Mononuclear cell (primary cell): ENCODE measurements around the gene FAM110D. TPM values are rescaled to one million over a fixed set of nuclear protein-coding genes. Genes with fewer than 3 reads are reported as not detected.

Experiments used
- H3K27me3 ChIP-seq: 2 replicates; pipeline ENCODE4 v1.6.0; 2011; ENCODE audit warnings: low read length, control low read depth; ENCODE audit not compliant: insufficient read depth
- H3K4me1 ChIP-seq: 2 replicates; pipeline ENCODE4 v1.5.1; 2011; ENCODE audit warnings: mild to moderate bottlenecking, low read length, control low read depth; ENCODE audit not compliant: insufficient read depth
- H3K4me3 ChIP-seq: 2 replicates; pipeline ENCODE4 v1.5.1; 2011; ENCODE audit warnings: mild to moderate bottlenecking, low read length, moderate library complexity
- H3K9me3 ChIP-seq: 2 replicates; pipeline ENCODE4 v1.5.1; 2011; ENCODE audit warnings: low read depth, mild to moderate bottlenecking, control low read depth, low read length
- total RNA-seq: library from RNA; depleted of rRNA; stranded (reverse); fragments of >200 nt; gene quantifications from one replicate; pipeline ENCODE4 v1.2.3, GENCODE V29; 2012

Gene FAM110D
- total RNA-seq, 1 donor, result not detected

DNA sequence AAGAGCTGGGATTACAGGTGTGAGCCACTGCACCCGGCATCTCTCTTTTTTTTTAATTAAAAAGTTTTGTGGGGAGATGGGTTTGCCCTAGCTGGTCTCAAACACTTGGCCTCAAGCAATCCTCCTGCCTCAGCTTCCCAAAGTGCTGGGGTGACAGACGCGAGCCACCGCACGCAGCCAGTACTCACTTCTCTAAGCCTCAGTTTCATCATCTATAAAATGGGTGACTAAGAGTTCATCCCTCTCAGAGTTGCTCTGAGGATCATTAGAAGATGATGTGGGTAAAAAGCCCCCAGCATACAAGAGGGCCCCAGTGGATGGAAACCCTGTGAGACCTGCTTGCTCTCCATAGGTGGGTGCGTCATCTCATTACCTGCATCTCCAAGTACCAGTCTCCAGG is 29.0 kb downstream of the FAM110D start:
- Histone ChIP-seq H3K4me1 (no peaks in the 10 kb centered on the region), H3K9me3 (no peaks in the 10 kb centered on the region), H3K4me3 (no peak overlapping the region), H3K27me3 (no peaks in the 10 kb centered on the region)

DNA sequence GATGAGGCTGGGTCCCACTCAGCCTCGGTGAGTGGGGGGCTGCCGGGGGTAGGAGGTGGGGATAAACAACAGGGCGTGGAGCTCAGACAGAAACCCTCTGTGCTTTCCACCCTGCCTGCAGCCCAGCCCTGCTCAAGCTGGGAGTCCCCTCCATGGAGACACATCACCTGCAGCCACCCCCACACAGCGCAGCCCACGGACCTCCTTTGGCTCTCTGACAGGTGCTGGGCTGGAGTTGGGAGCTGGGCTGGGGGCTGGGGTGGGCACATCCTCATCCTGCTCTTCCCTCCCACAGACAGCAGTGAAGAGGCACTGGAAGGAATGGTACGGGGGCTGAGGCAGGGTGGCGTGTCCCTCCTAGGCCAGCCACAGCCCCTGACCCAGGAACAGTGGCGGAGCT is 29.6 kb downstream of the FAM110D start:
- no peaks in the 10 kb centered on the region for H3K27me3 ChIP-seq
- no peaks in the 10 kb centered on the region for H3K9me3 ChIP-seq
- no peak overlapping the region for H3K4me3 ChIP-seq
- no peaks in the 10 kb centered on the region for H3K4me1 ChIP-seq

DNA sequence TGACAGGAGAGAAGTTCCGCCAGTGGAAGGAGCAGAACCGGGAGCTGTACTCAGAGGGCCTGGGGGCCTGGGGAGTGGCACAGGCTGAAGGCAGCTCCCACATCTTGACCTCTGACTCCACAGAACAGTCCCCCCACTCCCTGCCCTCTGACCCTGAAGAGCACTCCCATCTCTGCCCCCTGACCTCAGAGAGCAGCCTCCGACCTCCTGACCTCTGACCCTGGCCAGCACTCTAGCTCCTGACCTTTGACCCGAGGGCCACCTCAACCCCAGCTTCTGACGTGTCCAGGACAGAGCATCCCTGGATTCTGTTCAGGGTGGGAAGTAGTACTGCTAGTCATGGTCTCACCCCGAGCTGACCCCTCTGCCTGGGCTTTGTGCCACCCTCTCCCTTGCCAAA is 30.5 kb downstream of the FAM110D start:
- no peaks in the 10 kb centered on the region for H3K4me1 ChIP-seq
- no peaks in the 10 kb centered on the region for H3K27me3 ChIP-seq
- H3K9me3 ChIP-seq, result no peaks in the 10 kb centered on the region
- H3K4me3 ChIP-seq, result no peak overlapping the region

DNA sequence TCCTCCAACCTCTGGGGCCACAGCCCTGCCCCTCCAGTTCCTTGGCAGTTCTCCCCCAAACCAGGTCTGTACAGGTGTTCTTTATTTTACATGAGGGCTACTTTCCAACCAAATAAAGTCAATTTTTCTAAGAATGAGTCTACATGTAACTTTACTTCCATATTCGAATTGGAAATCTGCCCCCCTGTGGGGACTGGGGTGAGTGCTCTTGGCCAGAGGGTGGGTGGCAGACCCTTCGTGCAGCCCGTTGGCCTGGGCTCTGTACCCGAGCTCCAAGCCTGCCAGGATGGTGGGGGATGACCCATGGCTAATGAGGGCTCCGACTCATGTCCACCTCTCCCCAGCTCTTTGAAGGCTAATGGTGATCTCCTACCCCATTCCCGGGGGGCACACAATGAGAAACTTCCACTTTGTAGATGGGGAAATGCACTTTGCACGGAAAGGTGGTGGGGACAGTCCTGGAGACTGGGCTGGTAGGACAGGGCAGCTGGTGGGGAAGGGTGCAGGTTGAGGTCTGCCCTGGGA is 30.9 kb downstream of the FAM110D start:
- no peaks in the 10 kb centered on the region for H3K4me1 ChIP-seq
- no peak overlapping the region for H3K4me3 ChIP-seq
- H3K27me3 ChIP-seq, result no peaks in the 10 kb centered on the region
- no peaks in the 10 kb centered on the region for H3K9me3 ChIP-seq

DNA sequence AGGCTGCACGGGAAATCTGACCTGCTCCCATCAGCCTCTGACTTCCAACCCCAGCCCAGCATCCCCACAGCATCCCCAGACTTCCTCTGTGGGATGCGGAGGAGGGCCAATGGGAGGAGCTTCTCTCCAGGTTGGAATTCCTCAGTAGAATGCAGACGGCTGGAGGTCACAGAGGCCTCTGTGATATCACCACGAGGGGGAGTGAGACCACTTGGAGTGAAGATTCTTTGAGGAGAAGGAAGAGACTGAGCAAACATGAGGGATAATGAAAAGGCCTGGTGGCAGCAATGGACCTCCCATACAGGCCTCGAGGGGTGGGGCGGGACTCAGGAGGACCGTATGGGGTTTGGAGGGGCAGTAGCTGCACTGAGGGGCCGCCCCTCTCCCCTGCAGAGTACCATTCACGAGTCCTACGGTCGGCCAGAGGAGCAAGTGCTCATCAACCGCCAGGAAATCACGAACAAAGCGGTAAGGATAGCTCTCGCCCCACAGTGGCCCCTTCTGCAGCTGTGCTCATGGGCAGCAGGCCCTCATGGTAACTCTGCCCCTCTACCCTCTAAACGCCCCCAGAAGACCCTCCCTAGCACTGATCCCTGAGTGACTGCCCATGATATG is 31.6 kb downstream of the FAM110D start, which contains the start of gene CATSPER4:
Gene CATSPER4 (plus strand): TSS at position 230 of the 615 bp plus-strand sequence. CDS start 26 bp downstream, at position 256.
- no peaks in the 10 kb centered on the region for H3K4me1 ChIP-seq
- H3K4me3 ChIP-seq, result no peak within 1 kb of the TSS
- H3K9me3 ChIP-seq, result no peaks in the 10 kb centered on the region
- H3K27me3 ChIP-seq, result no peaks in the 10 kb centered on the region

DNA sequence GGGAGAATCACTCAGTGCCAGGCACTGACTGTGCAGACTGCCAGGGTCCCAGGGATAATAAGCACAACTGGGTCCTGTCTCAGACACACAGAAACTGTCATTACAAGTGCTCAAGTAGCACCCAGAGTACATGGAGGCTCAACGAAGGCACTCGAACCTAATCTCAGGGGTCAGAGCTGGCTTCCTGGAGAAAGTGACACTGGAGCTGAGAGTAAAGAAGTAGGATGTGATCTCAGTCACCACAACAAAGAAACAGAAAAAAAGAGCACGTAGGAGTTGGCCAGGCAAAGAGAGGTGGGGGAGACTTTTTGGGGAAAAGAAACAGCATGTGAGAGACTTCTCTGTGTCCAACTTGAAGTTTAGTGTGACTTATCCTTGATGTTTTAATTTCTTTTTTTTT is 32.9 kb downstream of the FAM110D start:
- H3K27me3 ChIP-seq, result no peaks in the 10 kb centered on the region
- H3K9me3 ChIP-seq, result no peaks in the 10 kb centered on the region
- no peak overlapping the region for H3K4me3 ChIP-seq
- H3K4me1 ChIP-seq, result no peaks in the 10 kb centered on the region

DNA sequence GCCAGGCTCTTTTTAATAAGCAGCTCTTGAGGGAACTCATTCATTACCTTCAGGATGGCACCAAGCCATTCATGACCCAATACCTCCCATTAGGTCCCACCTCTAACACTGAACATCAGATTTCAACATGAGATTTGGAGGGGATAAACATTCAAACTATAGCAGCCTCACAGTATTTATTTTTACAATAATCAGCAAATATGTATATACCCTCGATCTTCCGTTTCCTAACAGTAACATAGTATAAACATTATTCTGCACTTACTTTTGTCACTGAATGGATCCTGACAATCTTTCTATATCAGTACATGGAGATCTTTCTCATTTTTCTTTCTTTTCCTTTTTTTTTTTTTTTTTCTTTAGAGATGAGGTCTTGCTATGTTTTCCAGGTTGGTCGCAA is 36.9 kb downstream of the FAM110D start:
- H3K4me1 ChIP-seq, result no peaks in the 10 kb centered on the region
- H3K9me3 ChIP-seq, result no peaks in the 10 kb centered on the region
- no peak overlapping the region for H3K4me3 ChIP-seq
- H3K27me3 ChIP-seq, result no peaks in the 10 kb centered on the region

DNA sequence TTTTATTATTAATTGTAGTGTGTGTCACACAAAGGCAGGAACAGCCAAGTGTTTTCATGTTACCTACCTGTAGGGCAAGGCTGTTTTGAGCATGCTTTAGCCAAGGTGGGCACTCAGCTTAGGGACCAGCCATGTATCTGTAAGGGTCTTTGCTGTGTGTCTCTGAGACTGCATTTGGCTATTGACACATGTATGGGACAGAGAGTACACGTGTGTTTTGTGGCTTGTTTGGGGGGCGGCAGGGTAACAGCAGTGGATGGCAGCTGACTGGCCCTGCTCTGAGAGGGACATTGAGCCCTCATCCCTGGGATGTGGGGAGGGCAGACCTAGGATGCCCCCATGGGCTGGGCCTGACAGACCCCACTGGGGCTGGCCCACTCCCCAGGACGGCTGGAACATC is 38.4 kb downstream of the FAM110D start:
- Histone ChIP-seq H3K4me3 (no peak overlapping the region), H3K4me1 (peaks cover 7% of the 10 kb centered on the region), H3K9me3 (no peaks in the 10 kb centered on the region), H3K27me3 (no peaks in the 10 kb centered on the region)

DNA sequence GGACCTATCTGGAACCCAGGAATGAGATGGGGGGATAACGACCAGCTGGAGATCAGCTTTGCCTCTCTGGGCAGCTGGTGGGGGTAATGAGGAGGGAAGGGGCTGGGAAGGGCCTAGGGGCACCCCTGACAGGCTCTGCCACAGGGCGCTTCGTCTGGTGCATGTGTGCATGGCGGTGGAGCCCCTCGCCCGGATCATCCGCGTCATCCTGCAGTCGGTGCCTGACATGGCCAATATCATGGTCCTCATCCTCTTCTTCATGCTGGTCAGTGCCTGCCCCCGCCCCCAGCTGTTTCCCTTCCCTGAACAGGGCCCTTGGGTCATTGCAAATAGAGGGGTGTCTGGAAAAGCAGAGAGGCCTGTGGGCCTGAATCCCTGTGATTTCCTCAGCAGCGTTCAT is 38.9 kb downstream of the FAM110D start:
- H3K27me3 ChIP-seq, result no peaks in the 10 kb centered on the region

DNA sequence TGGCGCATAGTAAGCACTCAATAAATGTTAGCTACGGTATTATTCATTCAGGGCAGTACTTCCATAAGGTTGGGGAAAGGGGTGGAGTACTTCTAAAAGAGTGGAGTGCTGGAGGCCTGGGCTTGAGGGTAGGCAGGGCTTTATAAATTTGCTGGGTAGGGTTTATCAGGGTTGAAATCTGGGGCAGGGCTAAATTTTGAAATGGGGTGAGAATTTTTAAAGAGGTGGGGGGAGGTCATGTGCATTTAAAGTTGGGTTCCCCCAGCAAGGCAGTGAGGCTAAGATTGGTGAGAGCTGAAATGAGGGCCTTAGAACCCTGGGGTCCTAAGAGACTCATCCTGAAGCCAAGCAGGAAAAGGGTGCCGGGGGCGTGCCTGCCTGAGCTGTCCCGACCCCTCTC is 41.5 kb downstream of the FAM110D start:
- no peaks in the 10 kb centered on the region for H3K27me3 ChIP-seq
- no peak overlapping the region for H3K4me3 ChIP-seq
- peaks cover 12% of the 10 kb centered on the region for H3K4me1 ChIP-seq
- no peaks in the 10 kb centered on the region for H3K9me3 ChIP-seq

More for the DNA sequence above, 38.9 kb downstream of the FAM110D start:
- H3K4me3 ChIP-seq, result no peak overlapping the region
- H3K9me3 ChIP-seq, result no peaks in the 10 kb centered on the region
- H3K4me1 ChIP-seq, result peaks cover 12% of the 10 kb centered on the region

DNA sequence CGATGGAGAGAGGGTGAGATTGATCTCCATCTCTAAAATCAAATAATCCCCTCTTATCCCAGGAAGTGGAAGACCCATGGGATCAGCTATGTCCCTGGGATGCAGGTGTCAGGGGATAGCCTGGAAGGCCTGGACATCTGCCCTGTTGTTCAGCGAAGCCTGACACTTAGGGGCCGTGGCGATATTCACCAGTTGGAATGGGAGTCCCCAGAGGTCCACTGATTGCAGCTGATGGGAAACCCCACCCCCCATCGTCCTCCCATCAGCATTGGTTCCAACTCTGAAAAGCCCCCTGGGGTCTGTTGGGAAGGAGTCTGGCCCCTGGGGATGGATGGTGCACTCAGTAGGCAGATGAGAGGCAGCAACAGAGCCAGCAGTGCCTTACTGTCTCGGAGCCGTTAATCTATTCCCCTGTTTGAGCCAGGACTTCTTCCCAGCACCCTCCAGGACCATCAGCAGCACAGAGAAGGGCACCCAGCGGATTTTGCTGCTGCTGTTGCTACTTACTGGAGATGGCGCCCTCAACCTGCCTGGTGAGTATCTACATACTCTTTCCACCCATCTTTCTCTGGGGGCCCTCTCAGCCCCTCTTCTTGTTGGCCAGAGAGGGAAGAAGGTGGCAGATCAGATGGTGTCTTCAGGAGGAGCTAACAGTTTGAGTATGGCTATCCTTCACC is 44.9 kb downstream of the FAM110D start:
- H3K4me1 ChIP-seq, result peaks cover 12% of the 10 kb centered on the region
- no peaks in the 10 kb centered on the region for H3K9me3 ChIP-seq
- no peaks in the 10 kb centered on the region for H3K27me3 ChIP-seq
- H3K4me3 ChIP-seq, result no peak overlapping the region

DNA sequence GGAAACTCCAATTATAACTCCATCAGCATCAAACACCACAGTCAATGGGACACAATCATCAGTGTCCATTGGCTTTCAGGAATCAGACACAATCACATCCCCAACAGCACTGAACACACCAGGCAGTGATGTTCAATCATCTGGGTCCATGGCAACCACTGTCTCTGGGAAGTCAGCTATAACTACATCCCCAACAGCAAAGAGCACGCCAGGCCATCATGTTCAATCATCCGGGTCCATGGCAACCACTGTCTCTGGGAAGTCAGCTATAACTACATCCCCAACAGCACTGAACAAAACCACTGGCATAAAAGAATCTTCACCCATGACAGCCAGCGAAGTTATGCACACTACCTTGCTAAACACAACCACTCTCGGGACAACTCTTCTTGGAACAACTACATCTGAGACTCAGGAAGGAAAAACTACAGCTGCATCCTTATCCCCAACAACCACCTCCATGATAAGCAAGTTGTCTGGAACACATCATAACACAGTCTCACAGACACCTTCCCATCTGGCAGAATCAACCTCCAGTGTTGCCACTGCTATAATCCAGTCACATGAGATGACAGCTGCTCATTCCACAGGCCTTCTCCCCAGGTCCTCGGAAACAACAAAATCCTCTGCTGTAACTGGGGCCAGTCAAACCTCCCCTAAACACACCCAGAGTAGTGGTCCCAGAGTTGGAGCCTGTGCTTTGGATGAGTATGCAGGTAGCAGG is 51.4 kb downstream of the FAM110D start:
- Histone ChIP-seq H3K27me3 (no peaks in the 10 kb centered on the region), H3K9me3 (no peaks in the 10 kb centered on the region), H3K4me1 (no peaks in the 10 kb centered on the region)

DNA sequence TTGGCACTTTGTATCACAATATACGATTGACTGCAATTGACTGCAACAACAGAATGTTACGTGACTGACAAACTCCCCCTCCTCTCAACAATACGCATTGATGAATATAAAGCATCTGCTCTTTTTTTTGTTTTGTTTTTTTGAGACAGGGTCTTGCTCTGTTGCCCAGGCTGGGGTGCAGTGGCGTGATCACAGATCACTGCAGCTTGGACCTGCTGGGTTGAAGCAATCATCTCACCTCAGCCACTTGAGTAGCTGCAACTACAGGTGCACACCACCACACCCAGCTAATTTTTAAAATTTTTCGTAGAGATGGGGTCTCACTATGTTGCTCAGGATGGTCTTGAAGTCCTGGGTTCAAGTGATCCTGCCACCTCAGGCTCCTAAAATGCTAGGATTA is 53.8 kb downstream of the FAM110D start:
- Histone ChIP-seq H3K27me3 (no peaks in the 10 kb centered on the region), H3K9me3 (no peaks in the 10 kb centered on the region), H3K4me1 (no peaks in the 10 kb centered on the region), H3K4me3 (no peak overlapping the region)

More for the DNA sequence above, 51.4 kb downstream of the FAM110D start:
- H3K4me3 ChIP-seq, result no peak overlapping the region

DNA sequence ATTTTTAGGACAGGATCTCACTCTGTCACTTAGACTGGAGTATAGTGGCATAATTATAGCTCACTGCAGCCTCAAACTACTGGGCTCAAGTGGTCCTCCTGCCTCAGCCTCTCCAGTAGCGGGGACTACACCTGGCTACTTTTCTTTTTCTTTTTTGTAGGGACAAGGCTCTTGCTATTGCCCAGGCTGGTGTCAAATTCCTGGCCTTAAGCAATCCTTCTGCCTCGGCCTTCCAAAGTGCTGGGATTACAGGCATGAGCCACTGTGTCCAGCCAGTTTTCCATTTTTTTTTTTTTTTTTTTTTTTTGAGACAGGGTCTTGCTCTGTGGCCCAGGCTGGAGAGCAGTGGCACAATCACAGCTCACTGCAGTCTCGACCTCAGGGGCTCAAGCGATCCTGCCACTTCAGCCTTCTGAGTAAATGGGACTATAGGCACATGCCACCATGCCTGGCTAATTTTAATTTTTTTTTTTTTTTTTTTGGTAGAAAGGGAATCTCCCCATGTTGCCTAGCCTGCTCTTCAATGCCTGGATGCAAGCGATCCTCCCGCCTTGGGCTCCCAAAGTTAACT is 54.5 kb downstream of the FAM110D start:
- Histone ChIP-seq H3K27me3 (no peaks in the 10 kb centered on the region), H3K9me3 (no peaks in the 10 kb centered on the region), H3K4me3 (no peak overlapping the region), H3K4me1 (no peaks in the 10 kb centered on the region)
